Measurements from ENCODE around the gene CCDC146.

CCDC146 gene

DNA sequence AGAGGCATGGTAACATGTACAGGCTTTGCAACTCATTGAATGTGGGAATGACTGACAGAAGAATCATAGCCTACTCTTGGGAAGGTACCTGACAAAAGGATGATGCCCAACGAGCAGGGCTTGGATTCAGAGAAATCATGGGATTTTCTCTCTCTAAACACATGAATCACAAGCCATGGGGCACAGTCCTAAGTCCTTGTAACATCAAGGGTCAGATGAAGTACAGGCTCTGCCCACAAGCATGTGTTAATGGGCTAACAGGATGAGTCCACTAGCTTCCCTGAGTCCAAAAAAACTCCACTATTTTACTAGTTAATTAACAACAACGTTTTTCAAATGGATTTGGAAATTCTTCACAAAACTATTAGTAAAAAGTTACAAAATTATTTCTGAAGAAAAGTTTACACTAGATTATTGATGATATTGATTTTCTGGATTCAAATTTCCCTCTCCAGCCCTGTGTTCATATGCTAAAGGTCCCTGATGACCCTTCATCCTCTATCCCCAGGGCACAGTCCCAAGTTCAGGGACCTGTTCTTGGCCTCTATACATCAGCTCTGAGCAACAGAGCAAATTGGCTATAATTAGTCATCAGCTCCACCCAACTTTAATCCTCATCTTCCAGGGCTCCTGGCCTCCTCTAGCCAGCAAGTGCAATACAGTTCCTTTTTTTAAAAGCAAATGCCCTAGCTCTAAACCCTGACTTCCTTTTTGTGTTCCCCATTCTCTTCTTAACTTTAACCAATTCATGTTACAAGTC lies 194.0 kb downstream of the CCDC146 start:
- TF ChIP-seq, protein P1, sequence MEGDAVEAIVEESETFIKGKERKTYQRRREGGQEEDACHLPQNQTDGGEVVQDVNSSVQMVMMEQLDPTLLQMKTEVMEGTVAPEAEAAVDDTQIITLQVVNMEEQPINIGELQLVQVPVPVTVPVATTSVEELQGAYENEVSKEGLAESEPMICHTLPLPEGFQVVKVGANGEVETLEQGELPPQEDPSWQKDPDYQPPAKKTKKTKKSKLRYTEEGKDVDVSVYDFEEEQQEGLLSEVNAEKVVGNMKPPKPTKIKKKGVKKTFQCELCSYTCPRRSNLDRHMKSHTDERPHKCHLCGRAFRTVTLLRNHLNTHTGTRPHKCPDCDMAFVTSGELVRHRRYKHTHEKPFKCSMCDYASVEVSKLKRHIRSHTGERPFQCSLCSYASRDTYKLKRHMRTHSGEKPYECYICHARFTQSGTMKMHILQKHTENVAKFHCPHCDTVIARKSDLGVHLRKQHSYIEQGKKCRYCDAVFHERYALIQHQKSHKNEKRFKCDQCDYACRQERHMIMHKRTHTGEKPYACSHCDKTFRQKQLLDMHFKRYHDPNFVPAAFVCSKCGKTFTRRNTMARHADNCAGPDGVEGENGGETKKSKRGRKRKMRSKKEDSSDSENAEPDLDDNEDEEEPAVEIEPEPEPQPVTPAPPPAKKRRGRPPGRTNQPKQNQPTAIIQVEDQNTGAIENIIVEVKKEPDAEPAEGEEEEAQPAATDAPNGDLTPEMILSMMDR (conservative IDR thresholded peaks at IDR 0.05; ENCODE audit: control insufficient read depth, insufficient read depth, low read depth, low read length) = no peak
- no peak overlapping the region for H3K4me3 ChIP-seq (ENCODE audit: control insufficient read depth, low read depth, low read length)
- peak; percentile 55 for DNase-seq (ENCODE audit: low read depth)

DNA sequence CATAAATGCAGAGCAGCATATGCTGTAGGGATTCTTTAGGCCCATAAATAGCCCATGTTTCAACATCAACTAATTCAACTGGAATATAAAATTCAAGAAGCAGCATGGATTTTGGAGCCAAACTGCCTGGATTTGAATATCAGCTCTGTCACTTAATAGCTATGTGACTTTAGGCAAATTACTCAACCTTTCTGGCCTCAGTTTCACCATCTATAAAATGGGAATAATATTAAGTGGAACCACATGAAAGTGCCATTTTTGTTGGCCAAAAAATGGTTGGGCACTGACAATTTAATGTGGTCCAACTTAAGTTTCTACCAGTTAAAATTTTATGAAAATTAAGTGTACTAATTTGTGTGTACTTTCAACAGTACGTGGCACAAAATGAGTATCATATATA lies 195.6 kb downstream of the CCDC146 start:
- TF ChIP-seq, protein P1 (conservative IDR thresholded peaks at IDR 0.05; ENCODE audit: control insufficient read depth, insufficient read depth, low read depth, low read length) = no peak
- DNase-seq (ENCODE audit: low read depth) = no peak
- no peak overlapping the region for H3K4me3 ChIP-seq (ENCODE audit: control insufficient read depth, low read depth, low read length)

DNA sequence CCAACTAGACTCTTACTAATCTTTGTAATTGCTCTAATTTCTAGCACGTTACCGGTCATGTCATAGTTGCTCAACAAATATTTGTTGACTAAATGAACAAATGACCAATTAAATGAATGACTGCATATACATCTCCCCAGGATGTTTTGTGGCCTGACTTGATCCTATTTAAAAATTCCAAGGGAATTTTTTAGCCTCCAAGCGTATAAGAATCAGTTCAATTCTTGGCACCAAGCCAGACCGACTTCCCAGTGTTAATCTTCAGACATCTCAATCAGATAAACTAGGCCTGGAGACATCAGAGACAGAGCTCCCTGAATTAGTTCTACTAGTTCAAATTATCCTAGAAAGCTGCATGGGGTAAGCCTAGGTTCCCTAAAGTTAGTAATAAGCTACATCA lies 197.7 kb downstream of the CCDC146 start:
- DNase-seq (ENCODE audit: low read depth) = no peak
- no peak overlapping the region for H3K4me3 ChIP-seq (ENCODE audit: control insufficient read depth, low read depth, low read length)
- TF ChIP-seq, protein P1 (conservative IDR thresholded peaks at IDR 0.05; ENCODE audit: control insufficient read depth, insufficient read depth, low read depth, low read length) = no peak

DNA sequence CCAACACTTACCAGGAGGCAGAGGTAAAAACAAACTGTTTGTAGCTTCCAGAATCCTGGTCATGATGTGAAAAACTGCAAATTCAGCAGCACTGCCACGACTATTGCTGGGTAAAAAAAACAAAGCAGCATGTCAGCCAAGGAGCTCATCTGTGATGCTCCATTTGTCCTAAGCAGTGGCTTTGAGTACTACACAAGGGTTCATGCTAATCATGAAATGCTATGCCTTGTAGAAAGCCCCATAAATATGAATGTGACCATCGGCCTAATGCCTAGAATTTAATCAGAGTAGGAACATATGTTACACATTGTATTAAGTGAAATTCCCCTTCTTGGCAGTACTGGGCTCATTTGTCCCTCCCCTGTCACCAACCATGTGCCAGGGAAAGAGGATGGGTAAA lies 198.3 kb downstream of the CCDC146 start:
- no peak for DNase-seq (ENCODE audit: low read depth)
- TF ChIP-seq, protein P1 (conservative IDR thresholded peaks at IDR 0.05; ENCODE audit: control insufficient read depth, insufficient read depth, low read depth, low read length) = no peak

DNA sequence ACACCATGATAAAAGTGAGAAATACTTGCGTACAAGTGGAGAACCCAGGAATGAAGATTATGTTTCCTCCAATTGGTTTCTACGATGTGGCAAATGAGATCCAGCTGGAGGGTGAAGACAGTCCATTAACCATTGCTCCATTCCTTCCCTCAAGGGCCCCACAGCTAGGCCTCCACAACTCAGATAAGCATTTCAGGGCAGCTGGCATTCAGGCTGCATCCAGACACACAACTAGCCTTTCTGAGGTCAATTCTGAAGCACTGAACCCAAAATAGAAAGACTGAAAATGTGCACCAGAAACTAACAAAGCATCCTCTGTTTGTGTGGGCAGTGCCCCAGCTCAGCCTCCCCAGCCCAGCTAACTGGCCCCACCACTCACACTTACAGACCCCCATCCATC lies 198.9 kb downstream of the CCDC146 start:
- DNase-seq (ENCODE audit: low read depth) = no peak
- H3K4me3 ChIP-seq (ENCODE audit: control insufficient read depth, low read depth, low read length) = no peak overlapping the region

More for the DNA sequence above, 198.3 kb downstream of the CCDC146 start:
- no peak overlapping the region for H3K4me3 ChIP-seq (ENCODE audit: control insufficient read depth, low read depth, low read length)

DNA sequence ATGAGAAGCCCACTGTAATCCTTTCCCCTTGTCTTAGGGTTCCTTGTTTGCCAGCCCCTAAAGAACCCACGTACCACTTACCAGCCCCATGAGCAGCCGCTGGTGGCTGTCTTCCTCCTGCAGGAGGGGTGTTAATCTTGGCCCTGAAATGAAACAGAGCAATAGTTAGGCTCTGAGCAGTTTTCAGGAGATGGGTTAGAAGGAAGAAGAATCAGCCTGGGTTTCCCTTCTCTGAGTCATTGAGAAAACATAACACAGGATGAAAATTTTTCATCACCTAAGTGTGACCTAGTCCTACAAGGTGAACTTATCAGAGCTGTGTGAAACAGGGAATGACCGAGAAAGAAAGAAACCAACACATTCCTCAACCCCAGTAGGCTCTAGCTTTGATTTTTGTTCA lies 203.7 kb downstream of the CCDC146 start:
- TF ChIP-seq, protein P1 (conservative IDR thresholded peaks at IDR 0.05; ENCODE audit: control insufficient read depth, insufficient read depth, low read depth, low read length) = no peak
- peak; percentile 37 for DNase-seq (ENCODE audit: low read depth)
- H3K4me3 ChIP-seq (ENCODE audit: control insufficient read depth, low read depth, low read length) = no peak overlapping the region

More for the DNA sequence above, 198.9 kb downstream of the CCDC146 start:
- TF ChIP-seq, protein P1 (conservative IDR thresholded peaks at IDR 0.05; ENCODE audit: control insufficient read depth, insufficient read depth, low read depth, low read length) = no peak
